Sigmoid colon (tissue), 4 donors: ENCODE measurements around the gene MED13L.

Experiments used
- EP300 ChIP-seq, 4 donors: sonication (generic); formaldehyde crosslinking; IDR thresholded peaks; one replicate each; pipeline ENCODE4 v1.6.1; 2017; ENCODE audit warnings: antibody characterized with exemption in 4 of 4
- POLR2A ChIP-seq, 2 donors: fragments of 450-650 bp; IDR thresholded peaks; one replicate each; pipeline ENCODE4 v1.6.1; 2016; ENCODE audit warnings: antibody characterized with exemption in 2 of 2, mild to moderate bottlenecking in 2 of 2, moderate library complexity in 2 of 2
- TF ChIP-seq, protein P1 (sequence below), 4 experiments: fragments of 450-650 bp in 3 of 4; fragments of 200-600 bp in 1 of 4; IDR thresholded peaks; one replicate each; pipeline ENCODE4 v1.5.1; 2016 to 2019; ENCODE audit warnings: antibody characterized with exemption in 4 of 4, mild to moderate bottlenecking in 3 of 4, moderate library complexity in 2 of 4

DNA sequence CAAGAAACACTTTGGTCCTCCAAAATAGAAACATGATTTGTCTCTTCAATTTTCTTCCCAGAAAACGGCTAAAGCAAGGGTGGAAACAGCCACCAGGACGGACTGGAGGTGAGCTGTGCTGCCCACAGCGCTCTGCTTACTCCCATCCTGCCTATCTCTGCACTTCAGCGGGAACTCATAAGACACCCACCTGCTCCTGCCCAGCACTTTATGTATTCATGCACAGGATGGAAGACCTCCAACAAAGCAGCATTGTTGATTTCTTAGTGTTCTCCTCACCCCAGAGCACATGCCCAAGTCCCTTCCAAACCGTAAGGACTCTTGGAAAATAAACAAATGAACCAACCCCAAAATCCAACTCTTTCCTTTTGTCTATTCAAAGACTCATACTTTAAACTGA lies 277.2 kb downstream of the MED13L start:
- TF ChIP-seq, protein P1, sequence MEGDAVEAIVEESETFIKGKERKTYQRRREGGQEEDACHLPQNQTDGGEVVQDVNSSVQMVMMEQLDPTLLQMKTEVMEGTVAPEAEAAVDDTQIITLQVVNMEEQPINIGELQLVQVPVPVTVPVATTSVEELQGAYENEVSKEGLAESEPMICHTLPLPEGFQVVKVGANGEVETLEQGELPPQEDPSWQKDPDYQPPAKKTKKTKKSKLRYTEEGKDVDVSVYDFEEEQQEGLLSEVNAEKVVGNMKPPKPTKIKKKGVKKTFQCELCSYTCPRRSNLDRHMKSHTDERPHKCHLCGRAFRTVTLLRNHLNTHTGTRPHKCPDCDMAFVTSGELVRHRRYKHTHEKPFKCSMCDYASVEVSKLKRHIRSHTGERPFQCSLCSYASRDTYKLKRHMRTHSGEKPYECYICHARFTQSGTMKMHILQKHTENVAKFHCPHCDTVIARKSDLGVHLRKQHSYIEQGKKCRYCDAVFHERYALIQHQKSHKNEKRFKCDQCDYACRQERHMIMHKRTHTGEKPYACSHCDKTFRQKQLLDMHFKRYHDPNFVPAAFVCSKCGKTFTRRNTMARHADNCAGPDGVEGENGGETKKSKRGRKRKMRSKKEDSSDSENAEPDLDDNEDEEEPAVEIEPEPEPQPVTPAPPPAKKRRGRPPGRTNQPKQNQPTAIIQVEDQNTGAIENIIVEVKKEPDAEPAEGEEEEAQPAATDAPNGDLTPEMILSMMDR (IDR thresholded peaks at IDR 0.05): no peak
- no peak for TF ChIP-seq POLR2A (IDR thresholded peaks at IDR 0.05)
- no peak for TF ChIP-seq EP300 (IDR thresholded peaks at IDR 0.05)
